ENCODE measurements around the gene ACP1.

GRCh38 chr2:244547-244946, 20.2 kb upstream of the ACP1 start:
- TF ChIP-seq CTCF (IDR thresholded peaks at IDR 0.05) (no peak), POLR2AphosphoS5 (IDR thresholded peaks at IDR 0.05; ENCODE audit: low read depth, low read length) (no peak)

Measured in Panc1 (cell line).